Uterus (tissue), 4 donors: ENCODE measurements around the gene SLC9A7. TPM values are rescaled to one million over a fixed set of nuclear protein-coding genes. Genes with fewer than 3 reads are reported as not detected.

Experiments used
- DNase-seq, 2 donors: peaks; one replicate each; pipeline ENCODE4 v3.0.0-alpha.2; 2019 to 2020
- H3K27ac ChIP-seq, 2 donors: fragments of 200-600 bp; sonication (generic); 1 replicate in 1 of 2; 2 replicates in 1 of 2; pipeline ENCODE4 v1.5.1; 2016 to 2018
- H3K27me3 ChIP-seq, 2 donors: fragments of 200-600 bp; sonication (generic); one replicate each; pipeline ENCODE4 v1.5.1; 2018 to 2019; ENCODE audit warnings: control low read depth in 1 of 2
- H3K36me3 ChIP-seq, 2 donors: fragments of 200-600 bp; sonication (generic); one replicate each; pipeline ENCODE4 v1.5.1; 2019; ENCODE audit warnings: control low read depth in 1 of 2
- H3K4me1 ChIP-seq, 2 donors: fragments of 200-600 bp; sonication (generic); one replicate each; pipeline ENCODE4 v1.5.1; 2018 to 2019; ENCODE audit warnings: control low read depth in 1 of 2
- H3K4me3 ChIP-seq, 2 donors: fragments of 200-600 bp; sonication (generic); 1 replicate in 1 of 2; 2 replicates in 1 of 2; pipeline ENCODE4 v1.5.1; 2018 to 2019; ENCODE audit warnings: mild to moderate bottlenecking in 1 of 2
- H3K9me3 ChIP-seq, 2 donors: fragments of 200-600 bp; sonication (generic); one replicate each; pipeline ENCODE4 v1.5.1; 2019; ENCODE audit warnings: control low read depth in 1 of 2
- POLR2A ChIP-seq, 2 donors: fragments of 450-650 bp; IDR thresholded peaks; one replicate each; pipeline ENCODE4 v1.6.1; 2016; ENCODE audit warnings: antibody characterized with exemption in 2 of 2, mild to moderate bottlenecking in 1 of 2, moderate library complexity in 1 of 2
- intact Hi-C: fragments of 100-400 bp; cut with DNase I; formaldehyde crosslinking; loops from one replicate; pipeline ENCODE4 v1.15.1; 2023; ENCODE audit warnings: low total_unique reads
- total RNA-seq, 4 donors: library from RNA; depleted of rRNA in 3 of 4; stranded (reverse); fragments of >200 nt in 3 of 4; gene quantifications; one replicate each; pipeline versions ENCODE4 v1.1.0 to v1.2.4, GENCODE V29; 2014 to 2023
- TF ChIP-seq, protein P1 (sequence below), 4 experiments: fragments of 200-600 bp in 2 of 4; fragments of 450-650 bp in 2 of 4; sonication (generic) in 2 of 4; IDR thresholded peaks; one replicate each; pipeline ENCODE4 v1.5.1; 2016 to 2019; ENCODE audit warnings: antibody characterized with exemption in 4 of 4, mild to moderate bottlenecking in 2 of 4, moderate library complexity in 1 of 4
- donor health status: DM: yes; HTN: yes; CAD: no.

The SLC9A7 gene
- total RNA-seq, 4 donors from 2014 or later: 0.51 to 6.4 (median 3.3) TPM

DNA sequence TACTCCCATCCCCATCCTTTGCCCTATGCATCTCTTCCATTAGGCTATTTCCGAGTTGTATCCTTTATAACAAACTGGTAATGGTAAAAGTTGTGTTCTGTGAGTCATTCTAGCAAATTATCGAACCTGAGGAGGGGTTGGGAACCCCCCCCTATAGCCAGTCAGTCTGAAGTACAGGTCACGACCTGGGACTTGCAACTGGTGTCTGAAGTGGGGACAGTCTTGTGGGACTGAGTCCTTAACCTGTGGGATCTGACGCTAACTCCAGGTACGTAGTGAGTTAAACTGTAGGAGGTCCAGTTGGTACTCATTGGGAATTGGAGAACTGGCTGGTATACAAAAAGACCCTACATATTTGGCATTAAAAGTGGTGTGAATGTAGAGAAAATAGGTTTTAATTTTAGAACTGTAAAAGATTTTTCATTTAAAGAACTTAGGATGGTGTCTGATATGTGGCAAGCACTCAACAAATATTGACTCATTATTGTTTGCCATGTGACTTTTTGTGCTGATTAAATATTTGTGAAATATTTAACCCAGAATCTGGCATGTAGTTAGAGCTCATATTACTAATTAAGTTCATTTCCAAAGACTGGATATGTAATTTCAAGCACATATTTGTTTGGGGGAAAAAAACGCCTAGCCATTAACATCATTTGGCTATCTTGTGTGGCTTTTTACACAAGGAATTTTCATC, 134.7 kb downstream of the SLC9A7 start:
- intact Hi-C loops: no loop called here
- Histone ChIP-seq H3K27me3 (no peaks in the 10 kb centered on the region), H3K36me3 (no peaks in the 10 kb centered on the region), H3K4me3 (no peak overlapping the region), H3K9me3 (no peaks in the 10 kb centered on the region), H3K4me1 (no peaks in the 10 kb centered on the region), H3K27ac (no peak overlapping the region)
- no peak for DNase-seq
- no peak for TF ChIP-seq POLR2A (IDR thresholded peaks at IDR 0.05)
- TF ChIP-seq, protein P1, sequence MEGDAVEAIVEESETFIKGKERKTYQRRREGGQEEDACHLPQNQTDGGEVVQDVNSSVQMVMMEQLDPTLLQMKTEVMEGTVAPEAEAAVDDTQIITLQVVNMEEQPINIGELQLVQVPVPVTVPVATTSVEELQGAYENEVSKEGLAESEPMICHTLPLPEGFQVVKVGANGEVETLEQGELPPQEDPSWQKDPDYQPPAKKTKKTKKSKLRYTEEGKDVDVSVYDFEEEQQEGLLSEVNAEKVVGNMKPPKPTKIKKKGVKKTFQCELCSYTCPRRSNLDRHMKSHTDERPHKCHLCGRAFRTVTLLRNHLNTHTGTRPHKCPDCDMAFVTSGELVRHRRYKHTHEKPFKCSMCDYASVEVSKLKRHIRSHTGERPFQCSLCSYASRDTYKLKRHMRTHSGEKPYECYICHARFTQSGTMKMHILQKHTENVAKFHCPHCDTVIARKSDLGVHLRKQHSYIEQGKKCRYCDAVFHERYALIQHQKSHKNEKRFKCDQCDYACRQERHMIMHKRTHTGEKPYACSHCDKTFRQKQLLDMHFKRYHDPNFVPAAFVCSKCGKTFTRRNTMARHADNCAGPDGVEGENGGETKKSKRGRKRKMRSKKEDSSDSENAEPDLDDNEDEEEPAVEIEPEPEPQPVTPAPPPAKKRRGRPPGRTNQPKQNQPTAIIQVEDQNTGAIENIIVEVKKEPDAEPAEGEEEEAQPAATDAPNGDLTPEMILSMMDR (IDR thresholded peaks at IDR 0.05): no peak

DNA sequence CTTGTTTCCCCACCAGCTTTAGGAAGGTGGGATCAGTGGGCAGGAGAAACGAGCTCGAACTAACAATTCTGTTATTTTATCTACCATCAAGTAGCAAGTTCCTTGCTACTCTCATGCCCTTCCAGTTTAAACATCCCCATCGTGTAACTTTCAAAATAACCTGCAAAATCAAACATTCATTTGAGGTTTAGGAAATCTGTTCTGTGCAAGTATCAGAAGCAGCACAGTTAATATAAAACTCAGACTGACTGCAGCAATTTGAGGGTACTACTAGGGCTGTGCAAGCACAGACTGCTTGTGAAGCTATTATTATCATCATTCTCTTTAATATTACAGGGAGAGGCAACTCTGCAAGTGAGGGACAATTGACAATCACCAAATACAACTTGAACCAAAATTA, 137.3 kb downstream of the SLC9A7 start:
- TF ChIP-seq, protein P1 (IDR thresholded peaks at IDR 0.05): no peak
- no peak for TF ChIP-seq POLR2A (IDR thresholded peaks at IDR 0.05)
- H3K27ac ChIP-seq: no peak overlapping the region
- no peaks in the 10 kb centered on the region for H3K27me3 ChIP-seq
- H3K36me3 ChIP-seq: no peaks in the 10 kb centered on the region
- intact Hi-C loops: no loop called here
- H3K4me3 ChIP-seq: no peak overlapping the region
- no peak for DNase-seq
- no peaks in the 10 kb centered on the region for H3K4me1 ChIP-seq
- H3K9me3 ChIP-seq: no peaks in the 10 kb centered on the region

DNA sequence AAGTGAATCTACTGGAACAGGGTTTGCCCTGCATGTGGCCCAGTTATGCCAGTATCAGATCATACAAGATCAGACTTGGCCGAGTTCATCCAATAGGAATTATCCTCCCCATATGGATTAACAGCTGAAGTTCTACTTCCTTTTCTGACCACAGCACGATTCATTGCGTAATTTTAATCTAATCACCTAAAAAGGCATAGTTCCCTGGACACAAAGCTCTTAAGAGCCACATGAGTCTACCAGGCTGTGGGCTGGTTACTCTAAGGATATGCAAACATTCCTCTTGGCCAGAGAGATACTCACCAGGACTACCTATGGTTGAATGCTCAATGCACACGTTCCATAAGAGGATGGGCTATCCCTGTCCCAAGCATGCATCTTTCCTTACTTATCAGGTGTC, 138.4 kb downstream of the SLC9A7 start:
- no peak for DNase-seq
- no peak overlapping the region for H3K27ac ChIP-seq
- TF ChIP-seq, protein P1 (IDR thresholded peaks at IDR 0.05): no peak
- no peak for TF ChIP-seq POLR2A (IDR thresholded peaks at IDR 0.05)
- no peaks in the 10 kb centered on the region for H3K27me3 ChIP-seq
- H3K36me3 ChIP-seq: no peaks in the 10 kb centered on the region
- no peaks in the 10 kb centered on the region for H3K4me1 ChIP-seq
- H3K9me3 ChIP-seq: no peaks in the 10 kb centered on the region
- no peak overlapping the region for H3K4me3 ChIP-seq
- intact Hi-C loops: no loop called here

DNA sequence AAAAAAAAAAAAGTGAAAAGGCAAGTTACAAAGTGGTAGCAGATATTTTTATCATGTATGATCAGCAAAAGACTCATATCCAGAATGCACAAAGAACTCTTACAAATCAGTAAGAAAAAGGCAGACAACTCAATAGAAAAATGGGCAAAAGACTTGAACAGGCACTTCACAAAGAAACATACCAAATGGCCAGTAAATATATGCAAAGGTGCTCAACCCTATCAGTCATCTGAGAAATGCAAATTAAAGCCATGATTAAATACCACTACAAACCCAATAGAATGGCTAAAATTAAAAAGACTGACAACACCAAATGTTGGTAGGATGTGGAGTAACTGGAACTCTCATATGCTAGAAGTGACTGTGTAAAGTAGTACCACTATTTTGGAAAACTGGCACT, 140.0 kb downstream of the SLC9A7 start:
- Histone ChIP-seq H3K27ac (no peak overlapping the region), H3K4me3 (no peak overlapping the region), H3K27me3 (no peaks in the 10 kb centered on the region), H3K36me3 (no peaks in the 10 kb centered on the region), H3K4me1 (no peaks in the 10 kb centered on the region), H3K9me3 (no peaks in the 10 kb centered on the region)
- TF ChIP-seq, protein P1 (IDR thresholded peaks at IDR 0.05): no peak
- no peak for TF ChIP-seq POLR2A (IDR thresholded peaks at IDR 0.05)
- no peak for DNase-seq
- intact Hi-C loops: no loop called here

DNA sequence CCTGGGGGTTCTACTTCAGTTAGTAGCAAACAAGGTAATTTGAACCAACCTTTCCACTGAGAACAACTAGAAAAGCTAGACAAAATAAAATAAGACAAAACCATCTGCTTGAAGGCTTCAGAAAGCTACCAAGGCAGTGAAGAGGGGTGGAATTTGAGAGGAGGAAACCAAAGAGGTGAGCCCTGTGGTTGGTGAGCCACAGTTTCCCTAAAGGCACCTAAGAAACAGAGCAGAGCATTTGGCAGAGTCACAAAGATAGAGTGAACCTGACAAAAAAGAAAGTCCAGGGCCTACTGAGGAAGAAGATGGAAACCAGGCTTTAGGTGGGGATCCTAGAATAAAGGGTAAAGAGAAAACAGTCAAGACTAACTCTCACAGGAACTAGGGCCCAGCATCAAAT, 141.0 kb downstream of the SLC9A7 start:
- TF ChIP-seq, protein P1 (IDR thresholded peaks at IDR 0.05): no peak
- no peak for TF ChIP-seq POLR2A (IDR thresholded peaks at IDR 0.05)
- no peaks in the 10 kb centered on the region for H3K36me3 ChIP-seq

More for the DNA sequence above, 141.0 kb downstream of the SLC9A7 start:
- H3K27me3 ChIP-seq: no peaks in the 10 kb centered on the region
- intact Hi-C loops: no loop called here
- H3K4me1 ChIP-seq: no peaks in the 10 kb centered on the region
- H3K9me3 ChIP-seq: no peaks in the 10 kb centered on the region
- no peak for DNase-seq
- H3K4me3 ChIP-seq: no peak overlapping the region
- H3K27ac ChIP-seq: no peak overlapping the region
